GM15510 (cell line): ENCODE results near the gene LRGUK.

Experiments used
- POLR2A ChIP-seq: IDR thresholded peaks from 3 replicates; pipeline ENCODE4 v1.6.1; 2011; ENCODE audit warnings: borderline replicate concordance; ENCODE audit not compliant: insufficient read length; ENCODE audit errors: extremely low read depth

Gene LRGUK

DNA sequence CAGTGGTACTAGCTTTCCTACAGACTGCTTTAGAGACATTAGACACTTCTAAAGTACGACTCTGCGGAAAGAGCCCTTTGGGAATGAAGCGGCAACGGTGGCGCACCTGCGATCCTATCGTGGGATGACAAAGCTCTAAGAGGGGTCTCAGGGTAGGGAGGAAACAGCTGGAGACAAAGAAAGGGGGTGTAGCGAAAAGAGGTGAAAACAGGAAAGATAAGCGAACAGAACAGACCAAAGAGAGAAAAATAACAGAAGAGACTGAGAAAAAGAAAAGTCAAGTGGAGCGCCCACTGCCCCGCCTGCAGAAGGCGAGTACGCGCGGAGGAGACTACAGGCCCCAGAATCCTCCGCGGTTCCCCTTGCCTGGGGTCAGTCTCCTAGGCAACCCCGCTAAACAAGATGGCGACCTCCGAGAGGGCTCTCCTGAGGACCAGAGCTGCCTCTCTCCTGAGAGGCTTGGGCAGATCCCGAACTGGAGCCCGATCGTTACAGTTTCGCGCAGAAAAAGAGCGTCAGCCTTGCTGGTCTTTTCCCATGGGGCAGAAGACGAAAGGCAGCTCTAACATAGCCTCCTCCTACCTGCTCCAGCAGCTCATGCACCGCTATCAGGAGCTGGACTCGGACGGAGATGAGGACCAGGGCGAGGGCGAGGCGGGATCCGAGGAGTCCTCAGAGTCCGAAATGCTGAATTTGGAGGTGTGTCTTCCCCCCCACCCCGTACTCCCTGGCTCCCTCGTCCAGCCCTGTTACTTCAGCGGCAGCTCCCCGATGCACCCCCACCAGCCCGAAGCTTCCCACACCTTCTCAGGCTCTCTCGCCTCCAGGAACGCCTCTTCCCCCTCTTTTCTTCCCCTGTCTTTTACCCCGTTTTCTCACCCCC, at the start of gene LRGUK:
Gene LRGUK, plus strand, starts transcription at position 375 of the 883 bp plus-strand sequence. Its CDS starts 28 bp downstream, at position 403.
- TF ChIP-seq POLR2A: no peak

DNA sequence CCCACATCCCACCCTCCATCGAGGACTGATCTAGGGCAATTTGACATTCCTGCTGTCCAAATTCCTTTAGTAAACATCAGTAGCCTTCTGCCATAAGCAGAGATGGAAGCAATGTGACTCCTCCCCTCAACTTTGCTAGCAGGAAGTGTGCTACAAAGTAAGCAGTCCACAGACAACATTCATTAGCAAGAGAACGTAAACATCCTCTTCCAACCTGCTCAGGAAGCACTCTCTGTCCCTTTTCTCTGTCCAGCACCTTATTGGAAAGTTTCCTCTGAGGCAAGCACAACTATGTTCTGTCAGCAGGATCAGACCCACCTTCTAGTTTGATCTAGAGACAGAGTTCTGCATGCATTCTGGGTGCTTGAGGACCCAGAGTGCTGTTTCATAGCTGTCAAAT, 48.1 kb upstream of the LRGUK start:
- no peak for TF ChIP-seq POLR2A

DNA sequence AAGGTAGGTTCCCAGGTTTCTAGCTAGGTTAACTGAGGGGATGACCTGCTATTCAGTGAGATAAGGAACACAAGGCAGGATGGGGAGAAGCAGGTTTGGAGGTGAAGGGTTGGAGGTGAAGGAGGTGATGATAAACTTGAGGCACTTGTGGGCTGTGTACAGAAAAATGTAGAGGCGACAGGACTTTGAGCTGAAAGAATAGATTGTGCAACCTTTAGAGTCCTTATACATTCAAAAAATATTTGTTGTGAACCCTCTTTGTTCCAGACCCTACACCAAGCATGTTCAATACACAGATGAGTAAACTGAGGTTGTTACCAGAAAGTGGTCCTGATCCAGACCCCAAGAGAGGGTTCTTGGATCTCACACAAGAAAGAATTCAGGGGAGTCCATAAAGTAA, 45.4 kb upstream of the LRGUK start:
- TF ChIP-seq POLR2A: no peak

DNA sequence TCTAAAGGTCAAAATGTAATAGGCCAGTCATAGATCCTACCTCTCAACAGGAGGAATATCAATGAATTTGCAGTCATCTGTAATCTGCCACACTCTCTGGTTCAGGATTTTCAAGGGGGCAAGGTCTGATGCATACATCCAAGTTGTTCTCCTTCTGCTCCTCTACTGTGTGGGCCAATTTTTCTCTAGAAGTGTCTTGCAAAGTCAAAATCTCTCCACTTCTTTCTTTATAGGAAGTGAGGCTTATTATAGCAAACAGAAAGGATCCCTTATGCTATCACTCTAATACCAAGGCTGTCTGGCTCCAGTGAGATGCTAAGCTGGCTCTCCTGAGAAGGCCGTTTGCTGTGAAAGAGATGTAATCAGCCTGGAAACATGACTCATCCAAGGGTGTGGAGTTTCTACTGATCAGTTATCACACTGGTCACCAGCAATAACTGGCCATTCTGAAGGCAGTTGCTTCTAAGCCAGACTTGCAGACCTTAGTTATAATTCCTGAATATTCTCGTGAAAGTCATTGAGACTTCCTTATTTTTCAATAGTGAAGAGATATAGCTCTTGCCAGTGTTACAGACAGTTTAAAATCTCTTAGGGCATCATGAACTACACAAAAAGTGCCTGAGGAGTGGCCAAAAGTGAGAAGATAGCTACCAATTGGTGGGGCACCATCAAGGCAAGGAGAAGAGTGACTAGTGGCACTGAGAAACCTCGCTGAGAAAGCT, 43.2 kb upstream of the LRGUK start:
- TF ChIP-seq POLR2A: no peak

GRCh38 chr7:134084488-134085144, 42.5 kb upstream of the LRGUK start:
- no peak for TF ChIP-seq POLR2A

GRCh38 chr7:134085311-134085710, 41.8 kb upstream of the LRGUK start:
- no peak for TF ChIP-seq POLR2A

GRCh38 chr7:134086998-134087735, 40.0 kb upstream of the LRGUK start:
- no peak for TF ChIP-seq POLR2A

DNA sequence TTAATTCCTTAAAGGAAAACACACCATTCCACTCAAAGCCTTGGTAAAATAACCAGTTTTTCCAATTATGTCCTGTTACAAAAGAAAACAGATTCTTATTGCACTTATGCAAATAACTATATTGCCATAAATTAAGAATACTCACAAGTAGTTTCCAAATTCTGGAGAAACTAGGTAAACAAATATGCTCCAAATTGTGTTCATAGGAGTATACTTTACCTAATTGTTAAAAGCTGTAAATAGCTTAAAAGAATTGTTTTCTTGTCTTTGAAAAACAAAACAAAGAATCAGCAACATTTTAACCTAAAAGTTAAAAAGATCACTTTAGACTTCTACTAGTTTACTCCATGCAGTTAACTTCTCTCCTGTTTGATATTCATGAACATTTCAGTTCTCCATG, 38.9 kb upstream of the LRGUK start:
- TF ChIP-seq POLR2A: no peak

DNA sequence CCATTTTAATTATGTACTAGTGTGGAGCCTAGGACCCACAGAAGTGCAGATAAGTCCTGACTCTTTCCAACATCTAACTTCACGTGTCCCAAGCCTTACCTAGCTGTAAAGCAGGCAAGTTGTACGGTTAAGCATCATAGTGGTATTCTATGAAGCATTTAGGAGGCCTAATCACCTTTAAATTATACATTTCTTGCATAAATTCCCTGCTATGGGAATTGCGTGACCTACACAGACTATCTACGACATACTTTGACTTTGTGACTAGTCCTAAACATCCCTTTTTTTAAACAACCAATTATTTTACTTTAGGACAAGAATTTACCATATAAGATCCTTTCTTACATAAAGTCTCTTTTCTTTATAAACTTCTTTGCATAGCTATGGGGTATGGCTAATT, 37.7 kb upstream of the LRGUK start:
- no peak for TF ChIP-seq POLR2A

GRCh38 chr7:134098072-134098471, 29.1 kb upstream of the LRGUK start:
- no peak for TF ChIP-seq POLR2A

DNA sequence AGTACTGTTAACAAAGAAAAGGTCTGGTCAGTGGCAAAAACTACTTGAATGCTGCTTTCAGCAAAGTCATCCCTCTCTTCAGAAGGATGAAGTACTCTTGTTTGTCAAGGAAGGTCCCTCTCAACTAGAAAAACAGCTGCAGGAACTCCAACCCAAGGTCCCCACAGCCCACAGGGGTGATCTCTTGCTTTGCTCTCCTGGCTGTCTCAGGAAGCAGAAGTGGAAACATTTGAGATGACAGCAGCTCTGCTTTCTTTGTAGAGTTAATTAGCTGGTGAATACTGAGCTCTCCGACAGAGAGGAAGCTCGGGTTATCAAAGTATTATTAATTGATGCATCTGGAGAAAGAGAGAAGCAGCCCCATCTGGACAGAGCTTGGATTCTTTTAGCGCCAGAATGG, 25.4 kb upstream of the LRGUK start:
- TF ChIP-seq POLR2A: no peak

- TF ChIP-seq POLR2A: no peak
Observed at GRCh38 chr7:134104166-134104565, 23.0 kb upstream of the LRGUK start.

DNA sequence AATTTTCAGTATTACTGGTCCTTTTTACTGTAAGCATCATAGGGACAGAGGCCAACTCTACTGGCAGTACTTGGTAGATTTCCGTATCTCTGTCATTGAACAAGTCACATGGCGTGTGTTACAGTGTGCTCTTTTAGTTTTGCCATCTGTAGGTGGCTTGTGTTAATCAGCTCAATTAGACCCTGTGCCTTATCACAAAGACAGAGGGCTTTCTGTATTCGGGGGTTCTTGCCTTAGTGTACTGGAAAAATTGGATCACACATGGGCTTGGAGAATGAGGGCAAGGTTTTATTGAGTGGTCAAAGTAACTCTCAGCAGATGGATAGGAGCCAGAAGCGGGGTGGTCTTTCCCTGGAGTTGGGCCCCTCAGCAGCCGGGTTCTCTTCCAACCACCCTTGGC, 21.3 kb upstream of the LRGUK start:
- no peak for TF ChIP-seq POLR2A

- no peak for TF ChIP-seq POLR2A
Observed at GRCh38 chr7:134108802-134109201, 18.3 kb upstream of the LRGUK start.

DNA sequence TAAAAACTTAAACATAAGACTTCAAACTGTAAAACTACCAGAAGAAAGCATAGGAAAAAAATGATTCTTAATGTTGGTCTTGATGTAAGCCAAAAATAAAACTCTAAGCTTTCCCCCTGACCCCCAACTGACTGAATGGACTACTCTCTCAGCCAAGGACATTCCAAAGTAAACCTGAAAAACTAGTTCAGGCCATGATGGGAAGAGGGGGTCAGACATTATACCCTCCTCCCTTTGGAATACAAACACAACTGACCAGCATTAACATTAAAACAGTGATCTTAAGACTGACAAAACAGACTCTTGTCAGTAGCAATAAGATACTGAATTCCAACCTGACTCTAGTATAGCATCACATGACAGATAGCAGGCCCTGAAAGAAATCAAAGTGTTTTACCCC, 13.5 kb upstream of the LRGUK start:
- TF ChIP-seq POLR2A: no peak

DNA sequence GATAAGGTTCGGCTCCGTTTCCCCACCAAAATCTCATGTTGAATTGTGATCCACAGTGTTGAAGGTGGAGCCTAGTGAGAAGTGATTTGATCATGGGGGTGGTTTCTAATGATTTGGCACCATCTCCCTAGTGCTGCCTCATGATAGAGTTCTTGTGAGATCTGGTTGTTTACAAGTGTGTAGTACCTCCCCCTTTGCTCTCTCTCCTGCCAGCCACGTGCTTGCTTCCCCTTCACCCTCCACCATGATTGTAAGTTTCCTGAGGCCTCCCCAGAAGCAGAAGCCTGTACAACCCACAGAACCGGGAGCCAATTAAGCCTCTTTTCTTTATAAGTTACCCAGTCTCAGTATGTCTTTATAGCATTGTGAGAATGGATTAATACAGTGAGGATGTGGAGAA, 12.1 kb upstream of the LRGUK start:
- TF ChIP-seq POLR2A: no peak

DNA sequence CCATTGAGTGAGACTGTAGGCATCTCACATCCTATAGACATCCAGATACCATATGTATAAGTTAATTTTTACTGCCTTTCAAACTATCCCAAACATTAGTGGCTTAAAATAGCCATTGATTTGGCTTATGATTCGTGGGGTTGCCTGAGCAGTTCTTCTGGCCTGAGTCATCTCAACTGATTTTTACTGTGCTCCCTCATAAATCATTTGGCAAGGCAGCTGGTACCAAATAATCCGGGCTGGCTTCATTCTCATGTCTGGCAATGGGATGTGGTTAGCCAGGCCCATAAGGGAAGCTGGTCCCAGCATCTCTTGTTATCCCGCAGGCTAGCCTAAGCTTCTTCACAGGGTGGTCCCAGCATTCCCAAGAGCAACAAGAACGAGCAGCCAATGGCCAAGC, 6.7 kb upstream of the LRGUK start:
- TF ChIP-seq POLR2A: no peak
